GM23338 (cell line): ENCODE data around the gene PCSK1. TPM values are rescaled to one million over a fixed set of nuclear protein-coding genes. Genes with fewer than 3 reads are reported as not detected.

Source experiments
- ATAC-seq: fragments of 200-7000 bp; cut with Tn5 transposase; 3 replicates; pipeline ENCODE4 v1.9.1; 2020
- DNase-seq: peaks from one replicate; pipeline ENCODE4 v3.0.0-alpha.2; 2015; ENCODE audit warnings: low spot score
- H2AFZ ChIP-seq: fragments of 200-600 bp; sonication (generic); 2 replicates; pipeline ENCODE4 v1.8.0; 2016; ENCODE audit warnings: antibody characterized with exemption, mild to moderate bottlenecking, moderate library complexity
- H3F3A ChIP-seq: fragments of 200-600 bp; sonication (generic); replicated peaks from 2 replicates; pipeline ENCODE4 v1.8.0; 2017; ENCODE audit warnings: antibody characterized with exemption, mixed run types, low read depth
- H3K27ac ChIP-seq: fragments of 200-600 bp; sonication (generic); 2 replicates; pipeline ENCODE4 v1.6.1; 2016; ENCODE audit warnings: low read depth
- H3K27me3 ChIP-seq: fragments of 200-600 bp; sonication (generic); 2 replicates; pipeline ENCODE4 v1.8.0; 2016; ENCODE audit warnings: mild to moderate bottlenecking, mixed run types, moderate library complexity; ENCODE audit not compliant: insufficient read depth
- H3K36me3 ChIP-seq: fragments of 200-600 bp; sonication (generic); 2 replicates; pipeline ENCODE4 v1.8.0; 2016; ENCODE audit warnings: mild to moderate bottlenecking; ENCODE audit not compliant: insufficient read depth
- H3K4me1 ChIP-seq: fragments of 200-600 bp; sonication (generic); 2 replicates; pipeline ENCODE4 v1.8.0; 2016; ENCODE audit warnings: mild to moderate bottlenecking, moderate library complexity; ENCODE audit not compliant: insufficient read depth
- H3K4me2 ChIP-seq: fragments of 200-600 bp; sonication (generic); 2 replicates; pipeline ENCODE4 v1.7.1; 2017; ENCODE audit warnings: mixed run types
- H3K4me3 ChIP-seq: fragments of 200-600 bp; sonication (generic); 2 replicates; pipeline ENCODE4 v1.6.1; 2016; ENCODE audit warnings: mixed run types
- H3K79me2 ChIP-seq: fragments of 200-600 bp; sonication (generic); replicated peaks from 2 replicates; pipeline ENCODE4 v1.8.0; 2017; ENCODE audit warnings: mild to moderate bottlenecking; ENCODE audit not compliant: insufficient read depth
- H3K9me2 ChIP-seq: fragments of 200-600 bp; sonication (generic); 2 replicates; pipeline ENCODE4 v1.8.0; 2017; ENCODE audit not compliant: insufficient read depth
- H4K20me1 ChIP-seq: fragments of 200-600 bp; sonication (generic); replicated peaks from 2 replicates; pipeline ENCODE4 v1.8.0; 2017; ENCODE audit warnings: mild to moderate bottlenecking; ENCODE audit not compliant: insufficient read depth
- H3K27ac Mint-ChIP-seq: 2 replicates; pipeline ENCODE4 v1.8.0; 2020; ENCODE audit warnings: inconsistent platforms, mild to moderate bottlenecking, moderate library complexity, mixed read lengths
- H3K27me3 Mint-ChIP-seq: 3 replicates; pipeline ENCODE4 v1.8.0; 2022; ENCODE audit warnings: low read depth, mild to moderate bottlenecking, moderate library complexity, mixed read lengths, inconsistent platforms; ENCODE audit not compliant: insufficient read depth, poor library complexity
- H3K36me3 Mint-ChIP-seq: 3 replicates; pipeline ENCODE4 v1.8.0; 2021; ENCODE audit warnings: low read depth, mild to moderate bottlenecking, inconsistent platforms, moderate library complexity, mixed read lengths
- H3K4me1 Mint-ChIP-seq: 3 replicates; pipeline ENCODE4 v1.8.0; 2020; ENCODE audit warnings: mild to moderate bottlenecking, inconsistent platforms, mixed read lengths
- H3K4me3 Mint-ChIP-seq: 3 replicates; pipeline ENCODE4 v1.8.0; 2021; ENCODE audit warnings: moderate library complexity, mild to moderate bottlenecking, inconsistent platforms, mixed read lengths
- H3K9me3 Mint-ChIP-seq: 3 replicates; pipeline ENCODE4 v1.8.0; 2020; ENCODE audit warnings: moderate library complexity, mild to moderate bottlenecking, inconsistent platforms, mixed read lengths
- CREB1 ChIP-seq: fragments of 250-450 bp; sonication (Bioruptor Pico); IDR thresholded peaks from 2 replicates; pipeline ENCODE4 v1.5.0; 2020; ENCODE audit warnings: low read depth, mild to moderate bottlenecking, moderate library complexity
- EZH2 ChIP-seq: fragments of 200-600 bp; sonication (generic); IDR thresholded peaks from one replicate; pipeline ENCODE4 v1.8.0; 2017; ENCODE audit warnings: antibody characterized with exemption, mild to moderate bottlenecking, low read depth; ENCODE audit not compliant: unreplicated experiment
- EZH2phosphoT487 ChIP-seq: fragments of 200-600 bp; sonication (generic); IDR thresholded peaks from one replicate; pipeline ENCODE4 v1.8.1; 2018; ENCODE audit warnings: antibody characterized with exemption; ENCODE audit not compliant: unreplicated experiment
- POLR2AphosphoS5 ChIP-seq: IDR thresholded peaks from 2 replicates; pipeline ENCODE4 v1.6.1; 2016; ENCODE audit warnings: antibody characterized with exemption, low read depth
- REST ChIP-seq: IDR thresholded peaks from one replicate; pipeline ENCODE4 v1.6.1; 2018; ENCODE audit warnings: antibody characterized with exemption; ENCODE audit not compliant: unreplicated experiment
- STAT1 ChIP-seq: IDR thresholded peaks from one replicate; pipeline ENCODE4 v1.6.1; 2016; ENCODE audit warnings: antibody characterized with exemption; ENCODE audit not compliant: unreplicated experiment
- ZNF331 ChIP-seq: fragments of 250-450 bp; sonication (Bioruptor Pico); IDR thresholded peaks from 2 replicates; pipeline ENCODE4 v1.5.0; 2020; ENCODE audit warnings: low read depth, mild to moderate bottlenecking, moderate library complexity
- ZNF462 ChIP-seq: fragments of 250-450 bp; sonication (Bioruptor Pico); IDR thresholded peaks from 2 replicates; pipeline ENCODE4 v1.5.0; 2020; ENCODE audit warnings: mild to moderate bottlenecking, moderate library complexity
- polyA plus RNA-seq: library from polyadenylated mRNA; unstranded; fragments of >200 nt; fragmentation: Nextera tagmentation; extraction: Ambion mirVana; gene quantifications from 2 replicates; pipeline ENCODE4 v1.2.1, GENCODE V29; 2016
- total RNA-seq: library from RNA; depleted of rRNA; stranded (reverse); fragments of >200 nt; shearing (Covaris generic); gene quantifications from 2 replicates; pipeline ENCODE4 v1.2.3, GENCODE V29; 2014
- TF ChIP-seq, protein P1 (sequence below), 2 experiments: fragments of 200-600 bp in 1 of 2; sonication (generic) in 1 of 2; conservative IDR thresholded peaks; 2 replicates each; pipeline versions ENCODE4 v1.5.1 to v1.6.1; 2016 to 2017; ENCODE audit warnings: antibody characterized with exemption in 2 of 2, low read depth in 2 of 2, mild to moderate bottlenecking in 2 of 2, moderate library complexity in 1 of 2

The PCSK1 gene
- total and polyA plus RNA-seq, 2 experiments from 2014 or later: 2.3 to 2.7 TPM

DNA sequence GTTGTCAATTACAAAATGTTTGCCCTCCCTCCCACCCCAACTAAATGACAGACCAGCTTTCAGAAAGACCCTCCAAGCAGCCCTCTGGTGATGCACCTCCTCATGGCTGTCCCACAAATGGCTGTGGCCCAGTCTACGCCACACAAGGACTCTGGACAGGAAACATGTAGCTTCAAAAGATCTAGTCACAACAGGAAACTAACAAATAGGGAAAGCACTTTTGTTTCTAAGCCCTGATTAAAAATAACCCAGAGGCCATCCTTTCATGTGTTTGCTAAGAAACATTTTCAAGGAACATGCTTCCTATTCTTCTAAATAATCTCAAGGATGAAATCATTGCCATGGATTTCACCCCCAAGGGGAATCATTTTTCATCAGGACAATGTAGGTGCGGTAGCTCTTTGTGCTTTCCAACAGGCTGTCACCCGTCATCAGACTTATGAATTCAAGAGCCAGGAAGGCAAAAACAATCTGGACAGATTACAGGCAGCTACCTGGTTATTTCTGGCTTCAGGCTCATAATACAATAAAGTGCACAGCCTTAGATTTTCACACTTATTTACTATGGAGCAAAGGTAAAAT is 20.1 kb downstream of the PCSK1 start (continued):
- no peak for TF ChIP-seq REST
- no peak for TF ChIP-seq CREB1

DNA sequence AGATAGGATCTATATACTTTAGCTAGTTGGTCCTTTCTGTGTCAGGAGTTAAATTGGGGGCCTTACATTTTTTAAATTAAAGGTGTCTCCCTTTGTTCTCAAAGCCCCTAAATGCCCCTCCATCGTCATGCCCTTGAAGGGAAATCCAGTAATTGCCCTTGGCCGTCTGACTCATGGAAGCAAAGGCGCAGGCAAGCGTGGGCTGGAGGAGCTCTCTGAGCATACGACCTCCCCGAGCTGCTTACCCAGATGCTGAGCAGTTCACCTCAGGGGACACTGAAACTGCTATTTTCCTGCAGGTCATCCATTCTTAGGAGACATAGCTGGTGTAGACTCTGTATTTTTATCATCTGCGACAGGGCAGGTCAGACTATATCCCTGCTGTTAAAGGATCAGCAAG is 23.0 kb downstream of the PCSK1 start:
- Mint-ChIP-seq H3K27ac (no peak overlapping the region), H3K9me3 (no peaks in the 10 kb centered on the region), H3K4me1 (peaks cover 4% of the 10 kb centered on the region), H3K27me3 (no peaks in the 10 kb centered on the region), H3K4me3 (no peak overlapping the region), H3K36me3 (no peaks in the 10 kb centered on the region)
- Histone ChIP-seq H3F3A (no peaks in the 10 kb centered on the region), H3K36me3 (no peaks in the 10 kb centered on the region), H3K4me3 (no peak overlapping the region), H3K9me2 (no peaks in the 10 kb centered on the region), H3K27ac (no peak overlapping the region), H3K27me3 (no peaks in the 10 kb centered on the region), H3K79me2 (no peaks in the 10 kb centered on the region), H3K4me2 (no peak overlapping the region), H2AFZ (no peak overlapping the region), H3K4me1 (no peaks in the 10 kb centered on the region), H4K20me1 (no peaks in the 10 kb centered on the region)
- DNase-seq (no peak), ATAC-seq (no peak)
- TF ChIP-seq, protein P1, sequence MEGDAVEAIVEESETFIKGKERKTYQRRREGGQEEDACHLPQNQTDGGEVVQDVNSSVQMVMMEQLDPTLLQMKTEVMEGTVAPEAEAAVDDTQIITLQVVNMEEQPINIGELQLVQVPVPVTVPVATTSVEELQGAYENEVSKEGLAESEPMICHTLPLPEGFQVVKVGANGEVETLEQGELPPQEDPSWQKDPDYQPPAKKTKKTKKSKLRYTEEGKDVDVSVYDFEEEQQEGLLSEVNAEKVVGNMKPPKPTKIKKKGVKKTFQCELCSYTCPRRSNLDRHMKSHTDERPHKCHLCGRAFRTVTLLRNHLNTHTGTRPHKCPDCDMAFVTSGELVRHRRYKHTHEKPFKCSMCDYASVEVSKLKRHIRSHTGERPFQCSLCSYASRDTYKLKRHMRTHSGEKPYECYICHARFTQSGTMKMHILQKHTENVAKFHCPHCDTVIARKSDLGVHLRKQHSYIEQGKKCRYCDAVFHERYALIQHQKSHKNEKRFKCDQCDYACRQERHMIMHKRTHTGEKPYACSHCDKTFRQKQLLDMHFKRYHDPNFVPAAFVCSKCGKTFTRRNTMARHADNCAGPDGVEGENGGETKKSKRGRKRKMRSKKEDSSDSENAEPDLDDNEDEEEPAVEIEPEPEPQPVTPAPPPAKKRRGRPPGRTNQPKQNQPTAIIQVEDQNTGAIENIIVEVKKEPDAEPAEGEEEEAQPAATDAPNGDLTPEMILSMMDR (conservative IDR thresholded peaks at IDR 0.05; ENCODE audit: low read depth in 2 of 2): no peak
- TF ChIP-seq POLR2AphosphoS5 (no peak), ZNF331 (no peak), REST (no peak), ZNF462 (CRISPR knock-in tag) (no peak), STAT1 (no peak), EZH2phosphoT487 (no peak), EZH2 (no peak), CREB1 (no peak)
